ENCODE measurements around the gene NYAP2.

Gene NYAP2

DNA sequence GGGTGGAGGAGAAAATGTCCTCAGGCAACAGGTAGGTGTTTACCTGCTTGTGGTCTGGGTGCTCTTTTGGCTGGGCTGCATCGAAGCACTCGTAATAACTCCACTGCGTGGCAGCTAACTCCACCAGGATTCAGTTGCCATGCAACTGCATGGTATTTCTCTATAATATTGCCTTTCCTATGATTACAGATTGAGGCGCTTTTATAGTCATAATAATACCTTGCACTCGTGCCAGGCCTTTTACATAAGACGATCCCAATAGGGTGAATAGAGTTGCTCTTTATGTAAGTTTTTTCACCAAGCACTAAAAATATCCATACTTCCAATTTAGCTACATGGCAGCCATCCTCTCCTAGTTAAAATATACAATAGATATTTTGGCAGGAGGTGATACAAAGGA, 19.7 kb upstream of the NYAP2 start:
- no peak for TF ChIP-seq CTCF (conservative IDR thresholded peaks at IDR 0.05)
- H3K27ac ChIP-seq: no peak overlapping the region

- H3K27ac ChIP-seq: no peak overlapping the region
- no peak for TF ChIP-seq CTCF (conservative IDR thresholded peaks at IDR 0.05)
These were observed 17.9 kb upstream of the NYAP2 start for GRCh38 chr2:225381609-225382008.

- TF ChIP-seq CTCF (conservative IDR thresholded peaks at IDR 0.05): no peak
- H3K27ac ChIP-seq: no peak overlapping the region
These were observed 1.1 kb upstream of the NYAP2 start for GRCh38 chr2:225398372-225398771.

- no peak overlapping the region for H3K27ac ChIP-seq
These were observed 576 bp downstream of the NYAP2 start for GRCh38 chr2:225400060-225400511.

DNA sequence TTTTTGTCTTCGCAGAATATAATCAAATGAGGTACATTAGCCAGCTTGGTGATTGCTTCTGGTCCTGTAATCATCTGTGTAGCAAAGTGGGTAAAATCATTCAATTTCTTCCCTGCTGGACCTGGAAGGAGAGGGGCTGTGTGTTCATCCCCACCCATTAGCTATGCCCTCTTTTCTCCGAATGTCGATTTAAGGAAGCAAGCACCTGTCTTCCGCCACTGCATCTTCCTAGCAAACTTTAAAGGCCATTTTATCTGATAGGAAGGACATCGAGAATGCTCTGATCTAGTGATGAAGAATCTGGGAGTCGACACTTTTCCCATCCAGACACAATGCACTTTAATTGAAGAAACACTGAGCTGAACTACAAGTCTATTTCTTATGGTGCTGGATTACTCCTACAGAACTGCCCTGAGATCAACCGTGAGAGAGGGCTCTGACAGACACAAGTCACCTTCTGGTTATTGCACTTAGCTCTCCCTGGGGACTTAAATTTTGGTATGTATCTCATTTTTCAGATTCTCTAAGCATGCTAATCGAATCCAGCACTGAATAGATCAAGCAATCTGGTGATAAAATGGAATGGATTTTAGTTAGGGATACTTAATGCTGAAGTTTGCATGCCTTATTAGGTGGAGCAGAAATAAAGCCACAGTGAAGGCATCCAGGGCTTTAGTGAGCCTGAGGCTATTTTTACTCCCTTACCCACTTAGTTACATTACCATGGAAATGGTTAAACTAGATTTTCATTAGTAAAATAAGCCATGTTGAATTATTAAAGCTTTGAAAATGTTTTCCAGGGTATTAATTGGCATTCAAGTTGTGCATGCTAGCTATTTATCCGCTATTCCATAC, 1.3 kb downstream of the NYAP2 start:
- H3K27ac ChIP-seq: no peak overlapping the region
- no peak for TF ChIP-seq CTCF (conservative IDR thresholded peaks at IDR 0.05)

More at GRCh38 chr2:225400060-225400511, 576 bp downstream of the NYAP2 start:
- TF ChIP-seq CTCF (conservative IDR thresholded peaks at IDR 0.05): no peak

DNA sequence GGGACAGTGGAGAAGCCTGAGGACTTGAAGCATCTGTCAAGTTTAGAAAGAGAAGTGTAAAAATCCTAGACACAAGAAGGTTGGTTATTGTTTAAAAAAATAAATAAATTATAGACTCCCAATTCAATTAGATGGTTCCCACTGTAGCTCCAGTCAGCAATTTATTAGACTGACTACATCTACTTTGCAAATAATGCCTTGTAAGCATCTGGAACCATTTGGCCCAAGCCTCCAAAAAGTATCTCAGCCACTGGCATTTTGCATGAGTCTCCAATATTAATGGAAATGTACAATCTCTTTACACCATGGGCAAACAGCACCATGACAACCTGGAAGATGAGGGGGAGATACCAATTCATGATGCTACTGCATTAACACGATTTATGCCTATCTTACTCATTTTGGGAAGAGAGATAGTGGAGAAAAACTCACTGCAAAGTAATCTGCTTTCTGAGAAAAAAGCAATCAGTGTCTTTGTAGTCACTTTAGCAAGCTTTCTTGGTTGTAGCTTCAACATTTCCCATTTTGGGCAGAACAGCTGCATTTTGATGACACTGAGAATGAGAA, 2.8 kb downstream of the NYAP2 start:
- H3K27ac ChIP-seq: no peak overlapping the region
- TF ChIP-seq CTCF (conservative IDR thresholded peaks at IDR 0.05): no peak

DNA sequence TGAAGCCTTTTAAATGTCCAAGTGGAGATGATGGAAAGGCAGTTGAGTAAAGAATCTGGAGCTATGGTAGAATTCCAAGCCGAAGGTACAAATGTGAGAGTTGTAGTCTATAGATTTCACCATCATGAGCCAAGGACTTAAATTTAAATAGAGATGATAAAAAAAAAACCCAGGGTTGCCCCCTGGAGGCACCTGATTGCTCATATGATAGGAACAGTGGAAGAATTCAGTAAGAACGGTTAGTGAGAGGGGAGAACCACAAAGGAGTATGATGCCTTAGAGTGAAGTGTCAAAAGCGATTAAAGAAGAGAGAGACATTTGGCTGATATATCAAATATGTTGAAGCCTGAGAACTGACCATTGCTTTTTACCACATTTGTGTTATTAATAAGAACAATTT, 11.9 kb downstream of the NYAP2 start:
- TF ChIP-seq CTCF (conservative IDR thresholded peaks at IDR 0.05): 0 out of 2 replicates have a peak, but pooled peaks have one; percentile 8

More for the DNA sequence above, 11.9 kb downstream of the NYAP2 start:
- H3K27ac ChIP-seq: no peak overlapping the region

Data from VCaP (cell line).